H1 (cell line): ENCODE data around the gene ETNPPL.

ENCODE experiments used
- EZH2 ChIP-seq: fragments of 200-600 bp; sonication (generic); IDR thresholded peaks from 2 replicates; pipeline ENCODE4 v1.7.1; 2012; ENCODE audit warnings: low read depth, mild to moderate bottlenecking, moderate library complexity, low read length, inconsistent platforms; ENCODE audit not compliant: severe bottlenecking
- GTF2F1 ChIP-seq: IDR thresholded peaks from 2 replicates; pipeline ENCODE4 v1.6.1; 2012; ENCODE audit warnings: low read depth, low read length, improper control_type of control experiment, borderline replicate concordance
- JUND ChIP-seq: IDR thresholded peaks from 2 replicates; pipeline ENCODE4 v1.6.1; 2011; ENCODE audit warnings: mild to moderate bottlenecking, improper control_type of control experiment, low read length
- MAFK ChIP-seq: IDR thresholded peaks from 2 replicates; pipeline ENCODE4 v1.6.1; 2012; ENCODE audit warnings: low read depth, mild to moderate bottlenecking, improper control_type of control experiment, low read length
- SP1 ChIP-seq: IDR thresholded peaks from 2 replicates; pipeline ENCODE4 v1.6.1; 2011; ENCODE audit warnings: low read depth, low read length
- YY1 ChIP-seq: IDR thresholded peaks from 2 replicates; pipeline ENCODE4 v1.6.1; 2011; ENCODE audit warnings: low read depth, mild to moderate bottlenecking, low read length
- TF ChIP-seq, protein P1 (sequence below), 3 experiments: IDR thresholded peaks; 1 replicate in 2 of 3; 2 replicates in 1 of 3; pipeline versions ENCODE4 v1.5.1 to v1.6.1; 2011; ENCODE audit warnings: low read length in 3 of 3, mild to moderate bottlenecking in 3 of 3, inconsistent platforms in 2 of 3, low read depth in 1 of 3, moderate library complexity in 1 of 3; ENCODE audit not compliant: insufficient read depth in 1 of 3; ENCODE audit errors: control extremely low read depth in 1 of 3
- TF ChIP-seq, protein P2 (sequence below): IDR thresholded peaks from 2 replicates; pipeline ENCODE4 v1.6.1; 2012; ENCODE audit warnings: inconsistent platforms

- TF ChIP-seq, protein P1, sequence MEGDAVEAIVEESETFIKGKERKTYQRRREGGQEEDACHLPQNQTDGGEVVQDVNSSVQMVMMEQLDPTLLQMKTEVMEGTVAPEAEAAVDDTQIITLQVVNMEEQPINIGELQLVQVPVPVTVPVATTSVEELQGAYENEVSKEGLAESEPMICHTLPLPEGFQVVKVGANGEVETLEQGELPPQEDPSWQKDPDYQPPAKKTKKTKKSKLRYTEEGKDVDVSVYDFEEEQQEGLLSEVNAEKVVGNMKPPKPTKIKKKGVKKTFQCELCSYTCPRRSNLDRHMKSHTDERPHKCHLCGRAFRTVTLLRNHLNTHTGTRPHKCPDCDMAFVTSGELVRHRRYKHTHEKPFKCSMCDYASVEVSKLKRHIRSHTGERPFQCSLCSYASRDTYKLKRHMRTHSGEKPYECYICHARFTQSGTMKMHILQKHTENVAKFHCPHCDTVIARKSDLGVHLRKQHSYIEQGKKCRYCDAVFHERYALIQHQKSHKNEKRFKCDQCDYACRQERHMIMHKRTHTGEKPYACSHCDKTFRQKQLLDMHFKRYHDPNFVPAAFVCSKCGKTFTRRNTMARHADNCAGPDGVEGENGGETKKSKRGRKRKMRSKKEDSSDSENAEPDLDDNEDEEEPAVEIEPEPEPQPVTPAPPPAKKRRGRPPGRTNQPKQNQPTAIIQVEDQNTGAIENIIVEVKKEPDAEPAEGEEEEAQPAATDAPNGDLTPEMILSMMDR (IDR thresholded peaks at IDR 0.05; ENCODE audit: control extremely low read depth in 1 of 3, insufficient read depth in 1 of 3, low read depth in 1 of 3, low read length in 3 of 3), result no peak
- TF ChIP-seq MAFK (no peak), EZH2 (no peak), GTF2F1 (no peak), SP1 (no peak), YY1 (no peak), JUND (no peak)
- TF ChIP-seq, protein P2, sequence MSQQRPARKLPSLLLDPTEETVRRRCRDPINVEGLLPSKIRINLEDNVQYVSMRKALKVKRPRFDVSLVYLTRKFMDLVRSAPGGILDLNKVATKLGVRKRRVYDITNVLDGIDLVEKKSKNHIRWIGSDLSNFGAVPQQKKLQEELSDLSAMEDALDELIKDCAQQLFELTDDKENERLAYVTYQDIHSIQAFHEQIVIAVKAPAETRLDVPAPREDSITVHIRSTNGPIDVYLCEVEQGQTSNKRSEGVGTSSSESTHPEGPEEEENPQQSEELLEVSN, result no peak
Observed at GRCh38 chr4:108746511-108746910, 16.3 kb downstream of the ETNPPL start.
